ENCODE results near the gene NQO1. TPM values are rescaled to one million over a fixed set of nuclear protein-coding genes. Genes with fewer than 3 reads are reported as not detected.

Gene NQO1
- total and polyA plus RNA-seq, 3 donors from 2014 or later, result 6.6 to 13.5 (median 10.1) TPM

- WGBS, 2 donors, result 73 to 86% methylated on average over 1 of the region's 1 CpG
- Histone ChIP-seq H3K36me3 (ENCODE audit: low read depth, missing control alignments) (no peaks in the 10 kb centered on the region), H3K27ac (no peak overlapping the region), H3K4me1 (no peaks in the 10 kb centered on the region), H3K4me3 (no peak overlapping the region), H3K9me3 (no peaks in the 10 kb centered on the region), H3K27me3 (no peaks in the 10 kb centered on the region)
- TF ChIP-seq CTCF (IDR thresholded peaks at IDR 0.05) (no peak), POLR2A (IDR thresholded peaks at IDR 0.05) (no peak)
- intact Hi-C loops (cut with DNase I; ENCODE audit: low total_unique reads), result no loop called here
- DNase-seq, result no peak
Observed at GRCh38 chr16:69706256-69706974, 19.9 kb downstream of the NQO1 start.

- DNase-seq, result no peak
- no peak overlapping the region for H3K27ac ChIP-seq
- no peak for TF ChIP-seq CTCF (IDR thresholded peaks at IDR 0.05)
- no peak for TF ChIP-seq POLR2A (IDR thresholded peaks at IDR 0.05)
- intact Hi-C loops (cut with DNase I; ENCODE audit: low total_unique reads), result no loop called here
- no peaks in the 10 kb centered on the region for H3K27me3 ChIP-seq
- no peaks in the 10 kb centered on the region for H3K9me3 ChIP-seq
- H3K4me1 ChIP-seq, result no peaks in the 10 kb centered on the region
- H3K4me3 ChIP-seq, result no peak overlapping the region
- 85 to 91% methylated on average over 2 of the region's 2 CpGs for WGBS, 2 donors
- H3K36me3 ChIP-seq (ENCODE audit: low read depth, missing control alignments), result no peaks in the 10 kb centered on the region
Observed at GRCh38 chr16:69703638-69704037, 22.7 kb downstream of the NQO1 start.

GRCh38 chr16:69701866-69702265 is 24.5 kb downstream of the NQO1 start:
- Histone ChIP-seq H3K27me3 (no peaks in the 10 kb centered on the region), H3K4me1 (no peaks in the 10 kb centered on the region), H3K9me3 (no peaks in the 10 kb centered on the region), H3K27ac (no peak overlapping the region), H3K36me3 (ENCODE audit: low read depth, missing control alignments) (no peaks in the 10 kb centered on the region), H3K4me3 (no peak overlapping the region)
- DNase-seq, result no peak
- intact Hi-C loops (cut with DNase I; ENCODE audit: low total_unique reads), result no loop called here
- 91 to 100% methylated on average over 2 of the region's 2 CpGs for WGBS, 2 donors
- TF ChIP-seq CTCF (IDR thresholded peaks at IDR 0.05) (no peak), POLR2A (IDR thresholded peaks at IDR 0.05) (no peak)

- Histone ChIP-seq H3K9me3 (no peaks in the 10 kb centered on the region), H3K4me3 (no peak overlapping the region), H3K27me3 (no peaks in the 10 kb centered on the region), H3K27ac (no peak overlapping the region), H3K4me1 (no peaks in the 10 kb centered on the region), H3K36me3 (ENCODE audit: low read depth, missing control alignments) (no peaks in the 10 kb centered on the region)
- DNase-seq, result no peak
- TF ChIP-seq POLR2A (IDR thresholded peaks at IDR 0.05), result no peak
- TF ChIP-seq CTCF (IDR thresholded peaks at IDR 0.05), result no peak
- intact Hi-C loops (cut with DNase I; ENCODE audit: low total_unique reads), result no loop called here
Observed at GRCh38 chr16:69701452-69701851, 24.9 kb downstream of the NQO1 start.

GRCh38 chr16:69699915-69700314 is 26.4 kb downstream of the NQO1 start:
- intact Hi-C loops (cut with DNase I; ENCODE audit: low total_unique reads), result no loop called here
- no peaks in the 10 kb centered on the region for H3K27me3 ChIP-seq
- DNase-seq, result no peak
- H3K27ac ChIP-seq, result no peak overlapping the region
- no peaks in the 10 kb centered on the region for H3K9me3 ChIP-seq
- no peaks in the 10 kb centered on the region for H3K4me1 ChIP-seq
- 94 to 100% methylated on average over 1 of the region's 1 CpG for WGBS, 2 donors
- no peaks in the 10 kb centered on the region for H3K36me3 ChIP-seq (ENCODE audit: low read depth, missing control alignments)
- TF ChIP-seq POLR2A (IDR thresholded peaks at IDR 0.05) (no peak), CTCF (IDR thresholded peaks at IDR 0.05) (no peak)
- no peak overlapping the region for H3K4me3 ChIP-seq

Measured in testis (tissue), 3 donors.